GM19395 (cell line): ENCODE results near the gene SRBD1.

ENCODE experiments used
- ATAC-seq: cut with Tn5 transposase; IDR thresholded peaks from one replicate; pipeline ENCODE4 v1.9.1; 2021; ENCODE audit warnings: mild to moderate bottlenecking, moderate library complexity; ENCODE audit not compliant: unreplicated experiment

SRBD1 gene

GRCh38 chr2:45388541-45389100 is 222.4 kb downstream of the SRBD1 start:
- ATAC-seq, result no peak

- no peak for ATAC-seq
Measured at GRCh38 chr2:45382744-45383143, 228.3 kb downstream of the SRBD1 start.

- no peak for ATAC-seq
Measured at GRCh38 chr2:45380131-45380836, 230.8 kb downstream of the SRBD1 start.

- ATAC-seq, result no peak
Measured at GRCh38 chr2:45379399-45380087, 231.5 kb downstream of the SRBD1 start.

GRCh38 chr2:45373534-45373933 is 237.5 kb downstream of the SRBD1 start:
- no peak for ATAC-seq

- no peak for ATAC-seq
Measured at GRCh38 chr2:45370369-45370768, 240.7 kb downstream of the SRBD1 start.

GRCh38 chr2:45368792-45369191 is 242.3 kb downstream of the SRBD1 start:
- no peak for ATAC-seq

GRCh38 chr2:45361666-45362065 is 249.4 kb downstream of the SRBD1 start:
- ATAC-seq, result no peak

- ATAC-seq, result no peak
Measured at GRCh38 chr2:45354776-45355175, 256.3 kb downstream of the SRBD1 start.

GRCh38 chr2:45353879-45354278 is 257.2 kb downstream of the SRBD1 start:
- ATAC-seq, result no peak

GRCh38 chr2:45352506-45352905 is 258.6 kb downstream of the SRBD1 start:
- no peak for ATAC-seq

- ATAC-seq, result no peak
Measured at GRCh38 chr2:45345331-45346234, 265.5 kb downstream of the SRBD1 start.

- no peak for ATAC-seq
Measured at GRCh38 chr2:45344502-45344901, 266.6 kb downstream of the SRBD1 start.

- no peak for ATAC-seq
Measured at GRCh38 chr2:45344071-45344470, 267.0 kb downstream of the SRBD1 start.

GRCh38 chr2:45343251-45344017 is 267.6 kb downstream of the SRBD1 start:
- no peak for ATAC-seq

- no peak for ATAC-seq
Measured at GRCh38 chr2:45340318-45340717, 270.7 kb downstream of the SRBD1 start.

GRCh38 chr2:45339253-45339652 is 271.8 kb downstream of the SRBD1 start:
- ATAC-seq, result no peak
